ENCODE results near the gene HP. TPM values are rescaled to one million over a fixed set of nuclear protein-coding genes. Genes with fewer than 3 reads are reported as not detected.

The HP gene
- total RNA-seq, 4 donors from 2014 or later: 1.1 to 6.1 (median 1.3) TPM; not detected in 1

DNA sequence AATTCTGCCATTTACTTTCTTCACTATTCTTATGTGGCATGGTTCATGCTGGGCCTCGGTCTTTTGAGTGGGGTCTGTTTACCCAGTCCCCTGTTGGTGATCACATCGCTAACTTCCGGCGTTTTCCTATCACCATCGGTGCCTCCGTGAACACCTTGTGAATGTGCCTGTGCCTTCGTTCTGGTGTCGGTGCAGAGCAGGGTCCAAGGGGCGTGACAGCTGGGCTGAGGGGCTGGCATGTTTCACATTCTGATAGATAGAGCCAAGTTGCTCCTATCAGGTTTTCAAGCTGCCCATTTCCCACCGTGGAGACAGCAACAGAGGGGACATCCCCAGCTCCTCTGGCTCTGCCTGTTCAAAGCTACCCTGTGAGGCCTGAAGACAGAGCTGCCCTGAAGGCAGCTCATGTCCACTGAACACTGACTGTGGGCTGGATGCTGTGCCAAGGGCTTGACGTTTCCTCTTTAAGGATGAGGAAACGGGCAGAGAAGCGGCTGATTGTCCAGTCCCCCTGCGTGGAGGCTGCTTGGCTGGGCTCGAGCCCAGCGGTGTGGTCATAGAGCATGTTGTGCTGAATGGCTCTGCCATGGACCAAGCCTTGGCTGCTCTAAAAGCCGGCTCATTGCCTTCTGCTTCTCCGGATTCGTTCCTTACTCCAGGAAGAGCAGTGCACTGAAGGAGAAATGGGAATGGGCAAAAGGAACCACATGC is 28.7 kb upstream of the HP start:
- Histone ChIP-seq H3K4me1 (no peaks in the 10 kb centered on the region), H3K9me3 (no peaks in the 10 kb centered on the region), H3K27ac (replicated peaks in 1 of 4) (no peak overlapping the region), H3K36me3 (peaks cover 15 to 81% (median 69%) of the 10 kb centered on the region in 4 donors), H3K4me3 (no peak overlapping the region), H3K27me3 (no peaks in the 10 kb centered on the region)
- TF ChIP-seq POLR2A (IDR thresholded peaks at IDR 0.05; ENCODE audit: low read depth) (no peak), EP300 (IDR thresholded peaks at IDR 0.05) (no peak), POLR2AphosphoS5 (IDR thresholded peaks at IDR 0.05) (no peak)
- TF ChIP-seq, protein P1, sequence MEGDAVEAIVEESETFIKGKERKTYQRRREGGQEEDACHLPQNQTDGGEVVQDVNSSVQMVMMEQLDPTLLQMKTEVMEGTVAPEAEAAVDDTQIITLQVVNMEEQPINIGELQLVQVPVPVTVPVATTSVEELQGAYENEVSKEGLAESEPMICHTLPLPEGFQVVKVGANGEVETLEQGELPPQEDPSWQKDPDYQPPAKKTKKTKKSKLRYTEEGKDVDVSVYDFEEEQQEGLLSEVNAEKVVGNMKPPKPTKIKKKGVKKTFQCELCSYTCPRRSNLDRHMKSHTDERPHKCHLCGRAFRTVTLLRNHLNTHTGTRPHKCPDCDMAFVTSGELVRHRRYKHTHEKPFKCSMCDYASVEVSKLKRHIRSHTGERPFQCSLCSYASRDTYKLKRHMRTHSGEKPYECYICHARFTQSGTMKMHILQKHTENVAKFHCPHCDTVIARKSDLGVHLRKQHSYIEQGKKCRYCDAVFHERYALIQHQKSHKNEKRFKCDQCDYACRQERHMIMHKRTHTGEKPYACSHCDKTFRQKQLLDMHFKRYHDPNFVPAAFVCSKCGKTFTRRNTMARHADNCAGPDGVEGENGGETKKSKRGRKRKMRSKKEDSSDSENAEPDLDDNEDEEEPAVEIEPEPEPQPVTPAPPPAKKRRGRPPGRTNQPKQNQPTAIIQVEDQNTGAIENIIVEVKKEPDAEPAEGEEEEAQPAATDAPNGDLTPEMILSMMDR (IDR thresholded peaks at IDR 0.05): no peak
- intact Hi-C loops (cut with DNase I): no loop called here
- no peak for DNase-seq (ENCODE audit: extremely low spot score)
- WGBS: 86% methylated on average over 14 of the region's 19 CpGs

DNA sequence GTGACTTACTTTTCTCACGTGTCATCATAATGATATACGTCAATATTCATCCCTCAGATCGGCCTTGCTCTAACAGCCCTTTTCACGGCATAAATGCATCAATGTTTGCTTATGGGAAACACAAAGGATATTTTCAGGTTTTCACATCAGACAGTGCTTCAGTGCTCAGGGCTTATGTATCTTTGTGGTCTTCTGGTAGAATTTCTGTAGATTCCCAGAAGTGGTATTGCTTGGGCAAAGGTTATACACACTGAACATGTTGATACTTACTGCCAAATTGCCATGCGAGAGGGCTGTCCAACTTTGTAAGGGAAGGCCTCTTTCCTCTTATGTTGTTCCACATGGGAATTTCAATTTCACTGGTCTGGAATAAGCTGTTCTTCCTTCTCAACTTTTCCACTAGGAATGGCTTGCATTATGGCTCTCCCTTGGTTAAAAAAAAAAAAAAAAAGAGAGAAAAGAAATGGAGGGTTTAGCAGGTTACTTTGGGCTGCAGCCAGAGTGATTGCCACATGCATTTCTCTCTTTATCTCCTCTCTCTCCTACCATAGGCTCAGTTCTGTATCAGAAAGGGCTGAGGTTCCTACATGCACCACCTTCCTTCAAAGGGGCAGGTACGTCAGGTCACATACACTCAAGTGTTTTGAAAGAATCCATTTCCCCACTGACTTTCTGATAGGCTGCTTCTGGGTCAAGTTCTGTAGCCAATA is 26.5 kb upstream of the HP start:
- WGBS: 94% methylated on average over 6 of the region's 6 CpGs
- Histone ChIP-seq H3K4me1 (no peaks in the 10 kb centered on the region), H3K36me3 (peaks cover 15 to 58% (median 50%) of the 10 kb centered on the region in 4 donors), H3K27ac (replicated peaks in 1 of 4) (no peak overlapping the region), H3K9me3 (no peaks in the 10 kb centered on the region), H3K27me3 (no peaks in the 10 kb centered on the region), H3K4me3 (no peak overlapping the region)
- TF ChIP-seq POLR2AphosphoS5 (IDR thresholded peaks at IDR 0.05): no peak
- no peak for TF ChIP-seq EP300 (IDR thresholded peaks at IDR 0.05)
- TF ChIP-seq, protein P1 (IDR thresholded peaks at IDR 0.05): no peak
- TF ChIP-seq POLR2A (IDR thresholded peaks at IDR 0.05; ENCODE audit: low read depth): no peak
- intact Hi-C loops (cut with DNase I): no loop called here
- DNase-seq (ENCODE audit: extremely low spot score): no peak

DNA sequence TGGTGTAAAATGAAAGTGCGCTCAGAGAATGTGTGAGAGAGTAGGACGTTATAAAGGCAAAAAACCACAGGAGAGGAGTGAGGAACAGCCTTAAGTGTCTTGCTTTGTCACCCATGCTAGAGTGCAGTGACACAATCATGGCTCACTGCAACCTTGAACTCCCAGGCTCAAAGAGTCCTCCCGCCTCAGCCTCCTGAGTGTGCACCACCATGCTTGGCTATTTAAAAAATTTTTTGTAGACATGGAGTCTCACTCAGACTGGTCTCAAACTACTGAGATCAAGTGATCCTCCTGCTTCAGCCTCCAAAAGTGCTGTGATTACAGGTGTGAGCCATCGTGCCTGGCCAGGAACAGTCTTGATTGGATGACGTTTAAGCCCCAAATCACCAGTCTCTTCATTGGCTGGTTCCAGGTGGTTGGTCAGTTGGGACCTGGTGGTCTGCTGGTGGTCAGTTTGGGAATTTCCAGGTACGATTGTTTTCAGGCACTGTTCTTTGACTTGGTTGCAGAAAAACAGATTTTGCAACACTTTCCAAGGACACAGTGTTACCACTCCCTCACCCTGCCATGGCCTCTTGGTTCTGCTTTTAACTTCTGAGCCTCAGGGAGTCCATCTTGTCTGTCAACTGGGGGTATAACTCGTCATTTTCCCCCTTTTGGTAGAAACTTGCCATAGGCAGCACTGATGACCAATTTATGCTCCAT is 24.6 kb upstream of the HP start:
- intact Hi-C loops (cut with DNase I): no loop called here
- TF ChIP-seq POLR2A (IDR thresholded peaks at IDR 0.05; ENCODE audit: low read depth) (no peak), EP300 (IDR thresholded peaks at IDR 0.05) (no peak), POLR2AphosphoS5 (IDR thresholded peaks at IDR 0.05) (no peak)
- TF ChIP-seq, protein P1 (IDR thresholded peaks at IDR 0.05): no peak
- no peak for DNase-seq (ENCODE audit: extremely low spot score)
- H3K4me3 ChIP-seq: no peak overlapping the region
- no peak overlapping the region for H3K27ac ChIP-seq (replicated peaks in 1 of 4)
- H3K4me1 ChIP-seq: no peaks in the 10 kb centered on the region
- 80% methylated on average over 6 of the region's 7 CpGs for WGBS
- H3K9me3 ChIP-seq: no peaks in the 10 kb centered on the region
- no peaks in the 10 kb centered on the region for H3K27me3 ChIP-seq
- H3K36me3 ChIP-seq: peaks cover 9 to 41% (median 34%) of the 10 kb centered on the region in 4 donors

DNA sequence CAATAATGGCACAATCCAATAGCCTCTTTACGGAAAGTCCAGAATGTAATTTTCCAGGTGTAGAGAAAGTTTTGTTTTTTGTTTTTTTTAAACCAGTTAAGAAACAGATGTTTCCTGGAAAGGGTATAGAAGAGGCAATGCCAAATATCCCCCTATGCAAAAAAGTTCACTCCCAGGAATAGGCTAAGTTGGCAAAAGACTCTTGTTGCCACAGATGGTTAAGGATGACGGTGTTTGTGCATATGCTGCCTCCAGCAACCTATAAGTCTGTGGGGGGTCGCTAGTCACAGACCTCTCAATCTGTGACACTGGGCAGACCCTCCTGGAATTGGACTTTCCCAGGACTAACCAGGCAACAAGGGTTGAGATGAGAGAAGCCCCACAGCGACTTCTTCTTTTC is 20.9 kb upstream of the HP start:
- H3K9me3 ChIP-seq: no peaks in the 10 kb centered on the region
- peaks cover 2 to 23% (median 15%) of the 10 kb centered on the region in 4 donors for H3K36me3 ChIP-seq
- 87% methylated on average over 4 of the region's 4 CpGs for WGBS
- intact Hi-C loops (cut with DNase I): no loop called here
- H3K27ac ChIP-seq (replicated peaks in 1 of 4): no peak overlapping the region
- TF ChIP-seq POLR2A (IDR thresholded peaks at IDR 0.05; ENCODE audit: low read depth): no peak
- TF ChIP-seq POLR2AphosphoS5 (IDR thresholded peaks at IDR 0.05): no peak
- TF ChIP-seq, protein P1 (IDR thresholded peaks at IDR 0.05): no peak
- TF ChIP-seq EP300 (IDR thresholded peaks at IDR 0.05): no peak
- H3K27me3 ChIP-seq: no peaks in the 10 kb centered on the region
- DNase-seq (ENCODE audit: extremely low spot score): no peak
- H3K4me3 ChIP-seq: no peak overlapping the region
- H3K4me1 ChIP-seq: no peaks in the 10 kb centered on the region

All from esophagus muscularis mucosa (tissue), 4 donors.